Measurements from ENCODE around the gene WNK2. TPM values are rescaled to one million over a fixed set of nuclear protein-coding genes. Genes with fewer than 3 reads are reported as not detected.

The WNK2 gene
- total RNA-seq, 1 donor from 2014 or later, result 1.9 TPM

GRCh38 chr9:93298498-93299417 is 114.8 kb downstream of the WNK2 start:
- no peak overlapping the region for H3K27ac ChIP-seq (ENCODE audit: low read depth, low read length)
- TF ChIP-seq EZH2 (IDR thresholded peaks at IDR 0.05; ENCODE audit: insufficient read depth, low read length), result no peak
- TF ChIP-seq, protein P1, sequence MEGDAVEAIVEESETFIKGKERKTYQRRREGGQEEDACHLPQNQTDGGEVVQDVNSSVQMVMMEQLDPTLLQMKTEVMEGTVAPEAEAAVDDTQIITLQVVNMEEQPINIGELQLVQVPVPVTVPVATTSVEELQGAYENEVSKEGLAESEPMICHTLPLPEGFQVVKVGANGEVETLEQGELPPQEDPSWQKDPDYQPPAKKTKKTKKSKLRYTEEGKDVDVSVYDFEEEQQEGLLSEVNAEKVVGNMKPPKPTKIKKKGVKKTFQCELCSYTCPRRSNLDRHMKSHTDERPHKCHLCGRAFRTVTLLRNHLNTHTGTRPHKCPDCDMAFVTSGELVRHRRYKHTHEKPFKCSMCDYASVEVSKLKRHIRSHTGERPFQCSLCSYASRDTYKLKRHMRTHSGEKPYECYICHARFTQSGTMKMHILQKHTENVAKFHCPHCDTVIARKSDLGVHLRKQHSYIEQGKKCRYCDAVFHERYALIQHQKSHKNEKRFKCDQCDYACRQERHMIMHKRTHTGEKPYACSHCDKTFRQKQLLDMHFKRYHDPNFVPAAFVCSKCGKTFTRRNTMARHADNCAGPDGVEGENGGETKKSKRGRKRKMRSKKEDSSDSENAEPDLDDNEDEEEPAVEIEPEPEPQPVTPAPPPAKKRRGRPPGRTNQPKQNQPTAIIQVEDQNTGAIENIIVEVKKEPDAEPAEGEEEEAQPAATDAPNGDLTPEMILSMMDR (IDR thresholded peaks at IDR 0.05; ENCODE audit: insufficient read depth, low read depth, low read length), result no peak
- no peak overlapping the region for H2AFZ ChIP-seq (ENCODE audit: low read depth, low read length)
- H3K4me1 Mint-ChIP-seq (ENCODE audit: low read depth, unreplicated experiment), result no peaks in the 10 kb centered on the region
- no peak overlapping the region for H3K27ac Mint-ChIP-seq (ENCODE audit: unreplicated experiment)
- no peaks in the 10 kb centered on the region for H4K20me1 ChIP-seq (ENCODE audit: insufficient read depth, low read length)
- peaks cover 35% of the 10 kb centered on the region for H3K27me3 Mint-ChIP-seq (ENCODE audit: low read depth, unreplicated experiment)
- H3K9ac ChIP-seq (ENCODE audit: low read length), result no peak overlapping the region
- no peak overlapping the region for H3K4me3 Mint-ChIP-seq (ENCODE audit: unreplicated experiment)
- no peak for DNase-seq (ENCODE audit: low read depth)
- H3K4me1 ChIP-seq (ENCODE audit: insufficient read depth, low read length), result no peaks in the 10 kb centered on the region
- H3K9me3 Mint-ChIP-seq (ENCODE audit: unreplicated experiment), result no peaks in the 10 kb centered on the region
- H3K79me2 ChIP-seq (ENCODE audit: insufficient read depth, low read length), result no peaks in the 10 kb centered on the region
- H3K36me3 Mint-ChIP-seq (ENCODE audit: low read depth, unreplicated experiment), result no peaks in the 10 kb centered on the region
- no peaks in the 10 kb centered on the region for H3K27me3 ChIP-seq (ENCODE audit: insufficient read depth, low read length)
- no peaks in the 10 kb centered on the region for H3K9me3 ChIP-seq (ENCODE audit: insufficient read depth, low read depth, low read length)
- no peak for FAIRE-seq
- no peaks in the 10 kb centered on the region for H3K36me3 ChIP-seq (ENCODE audit: insufficient read depth, low read length)
- no peak overlapping the region for H3K4me3 ChIP-seq (ENCODE audit: insufficient read depth, low read depth, low read length)
- no peak overlapping the region for H3K4me2 ChIP-seq (ENCODE audit: low read length)

DNA sequence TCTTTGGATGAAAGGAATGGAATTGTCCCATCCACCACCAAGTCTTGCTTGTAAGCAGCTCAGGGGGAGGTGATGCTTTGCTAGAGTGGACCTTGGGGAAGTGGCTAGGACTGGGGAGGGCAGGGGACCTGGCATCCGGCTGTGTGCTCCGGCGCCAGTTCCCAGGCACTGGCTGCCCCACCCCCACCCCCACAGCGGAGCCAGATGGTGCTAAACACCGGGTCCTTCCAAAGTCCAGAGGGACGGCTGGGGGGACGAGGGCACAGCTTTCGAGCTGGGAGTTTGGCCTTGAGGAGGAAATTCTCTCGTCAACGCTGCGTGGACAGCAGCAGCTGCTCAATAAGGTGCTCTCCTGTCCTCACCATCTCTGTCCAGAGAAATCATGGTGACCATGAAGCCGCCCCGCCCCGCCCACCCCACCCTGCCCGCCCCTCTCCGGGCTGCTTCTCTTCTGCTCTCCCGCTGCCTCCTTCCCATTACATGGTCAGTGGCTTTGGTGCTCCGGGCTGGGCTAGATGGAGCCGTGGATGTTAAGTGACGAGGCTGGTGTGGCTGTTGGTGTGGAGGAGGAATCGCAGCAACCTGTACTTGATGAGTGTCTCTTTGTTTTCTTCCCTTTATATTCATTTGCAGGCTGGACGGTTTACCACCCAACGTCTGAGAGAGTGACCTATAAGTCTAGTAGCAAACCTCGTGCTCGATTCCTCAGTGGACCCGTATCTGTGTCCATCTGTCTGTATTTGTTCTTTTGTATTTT is 115.7 kb downstream of the WNK2 start:
- H3K9ac ChIP-seq (ENCODE audit: low read length), result no peak overlapping the region
- peaks cover 27% of the 10 kb centered on the region for H3K27me3 Mint-ChIP-seq (ENCODE audit: low read depth, unreplicated experiment)
- H3K9me3 ChIP-seq (ENCODE audit: insufficient read depth, low read depth, low read length), result no peaks in the 10 kb centered on the region
- no peaks in the 10 kb centered on the region for H4K20me1 ChIP-seq (ENCODE audit: insufficient read depth, low read length)
- H3K27ac Mint-ChIP-seq (ENCODE audit: unreplicated experiment), result no peak overlapping the region
- H3K4me1 Mint-ChIP-seq (ENCODE audit: low read depth, unreplicated experiment), result no peaks in the 10 kb centered on the region
- no peaks in the 10 kb centered on the region for H3K4me1 ChIP-seq (ENCODE audit: insufficient read depth, low read length)
- no peak for FAIRE-seq
- no peak overlapping the region for H2AFZ ChIP-seq (ENCODE audit: low read depth, low read length)
- H3K4me2 ChIP-seq (ENCODE audit: low read length), result no peak overlapping the region
- H3K27ac ChIP-seq (ENCODE audit: low read depth, low read length), result no peak overlapping the region
- no peaks in the 10 kb centered on the region for H3K79me2 ChIP-seq (ENCODE audit: insufficient read depth, low read length)
- no peak overlapping the region for H3K4me3 ChIP-seq (ENCODE audit: insufficient read depth, low read depth, low read length)
- no peak for TF ChIP-seq EZH2 (IDR thresholded peaks at IDR 0.05; ENCODE audit: insufficient read depth, low read length)
- TF ChIP-seq, protein P1 (IDR thresholded peaks at IDR 0.05; ENCODE audit: insufficient read depth, low read depth, low read length), result no peak
- no peaks in the 10 kb centered on the region for H3K9me3 Mint-ChIP-seq (ENCODE audit: unreplicated experiment)
- no peaks in the 10 kb centered on the region for H3K36me3 ChIP-seq (ENCODE audit: insufficient read depth, low read length)
- H3K27me3 ChIP-seq (ENCODE audit: insufficient read depth, low read length), result no peaks in the 10 kb centered on the region
- no peaks in the 10 kb centered on the region for H3K36me3 Mint-ChIP-seq (ENCODE audit: low read depth, unreplicated experiment)
- no peak for DNase-seq (ENCODE audit: low read depth)
- no peak overlapping the region for H3K4me3 Mint-ChIP-seq (ENCODE audit: unreplicated experiment)
